Measurements from ENCODE around the gene ARSJ. TPM values are rescaled to one million over a fixed set of nuclear protein-coding genes. Genes with fewer than 3 reads are reported as not detected.

Gene ARSJ
- total and polyA plus RNA-seq, 4 donors: 2.3 to 20.6 (median 6.6) TPM

DNA sequence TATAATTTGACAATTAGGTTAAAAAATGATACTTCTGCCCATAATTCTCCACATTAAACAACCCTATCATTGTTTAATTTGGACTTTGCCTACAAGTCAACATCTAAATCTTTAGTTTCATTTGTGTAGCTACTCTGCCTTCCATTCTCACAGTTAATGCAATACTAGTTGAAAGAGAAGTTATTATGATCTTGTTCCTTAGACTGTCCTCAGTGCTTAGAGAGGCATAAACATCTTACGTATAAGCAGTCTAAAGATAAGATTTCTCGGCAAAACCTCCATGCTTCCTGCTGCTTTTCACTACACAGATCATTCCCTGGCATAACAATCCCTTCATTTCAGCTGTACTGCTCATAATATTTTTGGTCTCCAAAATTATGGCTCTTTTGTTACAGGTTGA, 112.8 kb downstream of the ARSJ start:
- Histone ChIP-seq H3K27me3 (ENCODE audit: control insufficient read depth in 3 of 3, insufficient read depth in 3 of 3, low read length in 2 of 3) (no peaks in the 10 kb centered on the region), H3K4me1 (ENCODE audit: control insufficient read depth in 5 of 5, insufficient read depth in 5 of 5, low read length in 5 of 5) (no peaks in the 10 kb centered on the region), H3K9me3 (ENCODE audit: control insufficient read depth in 4 of 4, insufficient read depth in 3 of 4, low read length in 3 of 4) (no peaks in the 10 kb centered on the region), H3K36me3 (ENCODE audit: control insufficient read depth in 4 of 4, insufficient read depth in 4 of 4, low read length in 4 of 4) (no peaks in the 10 kb centered on the region), H3K27ac (ENCODE audit: low read depth in 1 of 2, low read length in 1 of 2) (no peak overlapping the region), H3K4me3 (no peak overlapping the region), H3K9ac (ENCODE audit: insufficient read depth in 1 of 2, low read length in 2 of 2) (no peak overlapping the region)
- DNase-seq: no peak
- WGBS, 2 donors: 92 to 94% methylated on average over 2 of the region's 2 CpGs
- ATAC-seq (ENCODE audit: insufficient read depth, low FRiP score): no peak
- TF ChIP-seq, protein P1, sequence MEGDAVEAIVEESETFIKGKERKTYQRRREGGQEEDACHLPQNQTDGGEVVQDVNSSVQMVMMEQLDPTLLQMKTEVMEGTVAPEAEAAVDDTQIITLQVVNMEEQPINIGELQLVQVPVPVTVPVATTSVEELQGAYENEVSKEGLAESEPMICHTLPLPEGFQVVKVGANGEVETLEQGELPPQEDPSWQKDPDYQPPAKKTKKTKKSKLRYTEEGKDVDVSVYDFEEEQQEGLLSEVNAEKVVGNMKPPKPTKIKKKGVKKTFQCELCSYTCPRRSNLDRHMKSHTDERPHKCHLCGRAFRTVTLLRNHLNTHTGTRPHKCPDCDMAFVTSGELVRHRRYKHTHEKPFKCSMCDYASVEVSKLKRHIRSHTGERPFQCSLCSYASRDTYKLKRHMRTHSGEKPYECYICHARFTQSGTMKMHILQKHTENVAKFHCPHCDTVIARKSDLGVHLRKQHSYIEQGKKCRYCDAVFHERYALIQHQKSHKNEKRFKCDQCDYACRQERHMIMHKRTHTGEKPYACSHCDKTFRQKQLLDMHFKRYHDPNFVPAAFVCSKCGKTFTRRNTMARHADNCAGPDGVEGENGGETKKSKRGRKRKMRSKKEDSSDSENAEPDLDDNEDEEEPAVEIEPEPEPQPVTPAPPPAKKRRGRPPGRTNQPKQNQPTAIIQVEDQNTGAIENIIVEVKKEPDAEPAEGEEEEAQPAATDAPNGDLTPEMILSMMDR (IDR thresholded peaks at IDR 0.05; ENCODE audit: control extremely low read depth, extremely low read depth): no peak

DNA sequence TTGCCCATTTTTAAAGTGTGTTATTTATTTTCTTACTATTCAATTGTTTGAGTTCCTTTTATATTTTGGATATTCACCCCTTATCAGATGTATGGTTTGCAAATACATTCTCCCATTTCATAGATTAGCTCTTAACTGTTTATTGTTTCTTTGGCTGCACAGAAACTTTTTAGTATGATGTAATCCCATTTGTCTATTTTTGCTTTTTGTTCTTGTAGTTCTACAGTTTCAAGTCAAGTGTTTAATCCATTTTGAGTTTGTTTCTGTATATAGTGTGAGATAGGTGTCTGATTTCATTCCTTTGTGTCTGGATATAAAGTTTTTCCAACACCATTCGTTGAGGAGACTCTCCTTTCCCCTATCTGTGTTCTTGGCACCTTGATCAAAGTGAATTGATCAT, 120.5 kb downstream of the ARSJ start:
- 46 to 57% methylated on average over 1 of the region's 1 CpG for WGBS, 2 donors
- DNase-seq: no peak

DNA sequence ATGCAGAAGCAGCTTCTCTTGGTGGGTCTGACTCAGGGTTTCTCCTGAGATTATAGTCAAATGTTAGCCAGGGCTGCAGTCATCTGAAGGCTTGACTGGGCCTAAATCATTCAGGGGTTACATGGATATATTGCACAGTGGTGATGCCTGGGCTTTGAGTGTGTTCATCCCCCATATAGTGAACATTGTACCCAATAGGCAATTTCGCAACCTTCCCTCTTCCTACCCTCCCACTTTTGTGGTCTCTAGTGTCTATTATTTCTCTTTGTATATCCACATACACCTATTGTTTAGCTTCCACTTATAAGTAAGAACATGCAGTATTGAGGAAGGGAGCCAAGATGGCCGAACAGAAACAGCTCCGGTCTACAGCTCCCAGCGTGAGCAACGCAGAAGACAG, 127.6 kb downstream of the ARSJ start:
- Histone ChIP-seq H3K27ac (ENCODE audit: low read depth in 1 of 2, low read length in 1 of 2) (no peak overlapping the region), H3K9me3 (ENCODE audit: control insufficient read depth in 4 of 4, insufficient read depth in 3 of 4, low read length in 3 of 4) (no peaks in the 10 kb centered on the region), H3K27me3 (ENCODE audit: control insufficient read depth in 3 of 3, insufficient read depth in 3 of 3, low read length in 2 of 3) (no peaks in the 10 kb centered on the region), H3K9ac (ENCODE audit: insufficient read depth in 1 of 2, low read length in 2 of 2) (no peak overlapping the region), H3K4me1 (ENCODE audit: control insufficient read depth in 5 of 5, insufficient read depth in 5 of 5, low read length in 5 of 5) (peaks cover 0 to 22% (median 0%) of the 10 kb centered on the region in 5 donors), H3K36me3 (ENCODE audit: control insufficient read depth in 4 of 4, insufficient read depth in 4 of 4, low read length in 4 of 4) (no peaks in the 10 kb centered on the region), H3K4me3 (no peak overlapping the region)
- 78 to 93% methylated on average over 4 to 5 of the region's 5 CpGs for WGBS, 2 donors
- ATAC-seq (ENCODE audit: insufficient read depth, low FRiP score): no peak
- no peak for DNase-seq
- TF ChIP-seq, protein P1 (IDR thresholded peaks at IDR 0.05; ENCODE audit: control extremely low read depth, extremely low read depth): no peak

More for the DNA sequence above, 120.5 kb downstream of the ARSJ start:
- H3K4me1 ChIP-seq (ENCODE audit: control insufficient read depth in 5 of 5, insufficient read depth in 5 of 5, low read length in 5 of 5): no peaks in the 10 kb centered on the region
- H3K4me3 ChIP-seq: no peak overlapping the region
- no peaks in the 10 kb centered on the region for H3K36me3 ChIP-seq (ENCODE audit: control insufficient read depth in 4 of 4, insufficient read depth in 4 of 4, low read length in 4 of 4)
- no peak overlapping the region for H3K27ac ChIP-seq (ENCODE audit: low read depth in 1 of 2, low read length in 1 of 2)
- no peaks in the 10 kb centered on the region for H3K9me3 ChIP-seq (ENCODE audit: control insufficient read depth in 4 of 4, insufficient read depth in 3 of 4, low read length in 3 of 4)
- no peak for ATAC-seq (ENCODE audit: insufficient read depth, low FRiP score)
- H3K9ac ChIP-seq (ENCODE audit: insufficient read depth in 1 of 2, low read length in 2 of 2): no peak overlapping the region
- H3K27me3 ChIP-seq (ENCODE audit: control insufficient read depth in 3 of 3, insufficient read depth in 3 of 3, low read length in 2 of 3): no peaks in the 10 kb centered on the region
- TF ChIP-seq, protein P1 (IDR thresholded peaks at IDR 0.05; ENCODE audit: control extremely low read depth, extremely low read depth): no peak

Other genes with a start within 250 kb of the ARSJ start
- 10 to 100 TPM; 57.0 to 98.2 TPM for gene CAMK2D, start 217.9 kb downstream of the ARSJ start, total RNA-seq
- gene CAMK2D, start 217.9 kb downstream of the ARSJ start, polyA plus RNA-seq: 10 to 100 TPM; 11.9 to 16.2 TPM

Measured in lung (tissue), 12 donors.